CD4-positive, alpha-beta T cell treated with Interleukin-6 for 4 hours (primary cell): Measurements from ENCODE around the gene MED27.

ENCODE experiments used
- DNase-seq: peaks from one replicate; pipeline ENCODE4 v3.0.0-alpha.2; 2020; ENCODE audit warnings: mixed read lengths

The MED27 gene

GRCh38 chr9:131994364-131995125 lies 85.1 kb downstream of the MED27 start:
- DNase-seq, result no peak

GRCh38 chr9:131992906-131993657 lies 86.6 kb downstream of the MED27 start:
- no peak for DNase-seq

GRCh38 chr9:131987232-131987631 lies 92.4 kb downstream of the MED27 start:
- no peak for DNase-seq

- no peak for DNase-seq
These were observed 93.1 kb downstream of the MED27 start for GRCh38 chr9:131986576-131986975.

- no peak for DNase-seq
These were observed 93.6 kb downstream of the MED27 start for GRCh38 chr9:131986089-131986488.

GRCh38 chr9:131984564-131984963 lies 95.1 kb downstream of the MED27 start:
- no peak for DNase-seq

- no peak for DNase-seq
These were observed 96.9 kb downstream of the MED27 start for GRCh38 chr9:131982671-131983239.

GRCh38 chr9:131982102-131982501 lies 97.6 kb downstream of the MED27 start:
- no peak for DNase-seq

- DNase-seq, result no peak
These were observed 98.4 kb downstream of the MED27 start for GRCh38 chr9:131981116-131981776.

GRCh38 chr9:131980267-131981016 lies 99.2 kb downstream of the MED27 start:
- no peak for DNase-seq

- no peak for DNase-seq
These were observed 102.4 kb downstream of the MED27 start for GRCh38 chr9:131977109-131977838.

- DNase-seq, result no peak
These were observed 103.2 kb downstream of the MED27 start for GRCh38 chr9:131976157-131977108.

- no peak for DNase-seq
These were observed 106.8 kb downstream of the MED27 start for GRCh38 chr9:131972889-131973288.

- DNase-seq, result no peak
These were observed 108.1 kb downstream of the MED27 start for GRCh38 chr9:131971482-131972074.

- no peak for DNase-seq
These were observed 110.1 kb downstream of the MED27 start for GRCh38 chr9:131969469-131969989.

GRCh38 chr9:131968632-131969031 lies 111.0 kb downstream of the MED27 start:
- DNase-seq, result no peak

GRCh38 chr9:131965841-131966240 lies 113.8 kb downstream of the MED27 start:
- no peak for DNase-seq

- DNase-seq, result no peak
These were observed 114.6 kb downstream of the MED27 start for GRCh38 chr9:131965103-131965502.

- no peak for DNase-seq
These were observed 116.3 kb downstream of the MED27 start for GRCh38 chr9:131963072-131964030.
